Muscle layer of duodenum (tissue), 2 donors: ENCODE data around the gene GPR179.
A peak's percentile ranks its signal among the peaks of the same experiment; 100 is the strongest.
"Not testable (repeated sequence)": the region's sequence is repeated elsewhere in the genome, so short reads cannot be mapped to it uniquely, and the experiment has no call there.

Source experiments
- H3K27ac ChIP-seq: one replicate; pipeline ENCODE4 v1.7.0; 2013; ENCODE audit warnings: mild to moderate bottlenecking, low read length
- H3K27me3 ChIP-seq: one replicate; pipeline ENCODE4 v1.7.0; 2013; ENCODE audit warnings: low read depth, mild to moderate bottlenecking, control low read depth, low read length
- H3K36me3 ChIP-seq, 2 donors: one replicate each; pipeline ENCODE4 v1.7.0; 2013; ENCODE audit warnings: low read length in 2 of 2, control low read depth in 1 of 2, mild to moderate bottlenecking in 1 of 2; ENCODE audit not compliant: insufficient read depth in 2 of 2, control insufficient read depth in 1 of 2
- H3K4me1 ChIP-seq, 2 donors: one replicate each; pipeline ENCODE4 v1.7.0; 2013; ENCODE audit warnings: low read length in 2 of 2, mild to moderate bottlenecking in 2 of 2, control low read depth in 1 of 2, moderate library complexity in 1 of 2; ENCODE audit not compliant: insufficient read depth in 2 of 2, control insufficient read depth in 1 of 2
- H3K4me3 ChIP-seq, 2 donors: one replicate each; pipeline ENCODE4 v1.7.0; 2013; ENCODE audit warnings: low read length in 2 of 2, low read depth in 1 of 2, mild to moderate bottlenecking in 1 of 2
- H3K9me3 ChIP-seq, 2 donors: one replicate each; pipeline ENCODE4 v1.7.0; 2013; ENCODE audit warnings: low read length in 2 of 2, control low read depth in 1 of 2, mild to moderate bottlenecking in 1 of 2; ENCODE audit not compliant: control insufficient read depth in 1 of 2
- donor health status: healthy.

Gene GPR179

DNA sequence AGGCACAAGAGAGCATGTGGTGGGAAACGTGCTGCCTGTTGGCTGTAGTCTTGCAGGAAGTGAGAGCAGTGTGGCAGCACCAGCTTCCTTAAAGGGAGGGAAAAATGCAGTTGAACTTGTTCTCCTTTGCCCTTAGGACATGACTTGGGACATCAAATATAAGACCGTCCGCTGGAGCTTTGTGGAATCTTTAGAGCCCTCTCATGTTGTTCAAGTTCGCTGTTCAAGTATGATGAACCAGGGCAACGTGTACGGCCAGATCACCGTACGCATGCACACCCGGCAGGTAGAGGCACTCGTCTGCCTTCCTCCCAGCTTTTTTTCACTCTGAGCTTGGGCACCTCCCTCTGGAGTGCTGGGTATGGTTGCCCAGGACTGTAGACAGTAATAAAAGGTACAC is 23.3 kb downstream of the GPR179 start:
- Histone ChIP-seq H3K27ac (no peak overlapping the region), H3K36me3 (peaks cover 14 to 32% of the 10 kb centered on the region in 2 donors), H3K4me1 (no peaks in the 10 kb centered on the region), H3K27me3 (no peaks in the 10 kb centered on the region), H3K4me3 (no peak overlapping the region), H3K9me3 (no peaks in the 10 kb centered on the region)

DNA sequence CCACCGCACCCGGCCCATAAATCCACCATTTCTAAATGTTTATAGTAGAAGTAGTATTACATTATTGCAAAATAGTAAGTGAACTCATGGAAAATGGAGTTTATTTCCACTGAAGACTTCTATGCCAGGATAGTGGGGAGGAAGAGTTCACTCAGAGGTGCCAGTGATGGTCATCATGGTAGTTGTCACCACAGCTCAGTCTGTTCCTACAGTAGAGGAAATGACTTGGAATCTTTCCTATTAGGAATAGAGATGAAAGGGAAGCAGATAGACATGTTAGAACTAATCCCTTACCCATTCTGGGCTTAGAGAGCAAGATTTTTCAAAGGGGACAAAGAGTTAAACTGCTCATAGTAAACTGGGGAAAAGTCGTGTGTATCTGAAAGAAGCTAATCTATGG is 26.7 kb downstream of the GPR179 start:
- Histone ChIP-seq H3K4me1 (no peaks in the 10 kb centered on the region), H3K27ac (no peak overlapping the region), H3K4me3 (no peak overlapping the region), H3K27me3 (no peaks in the 10 kb centered on the region), H3K36me3 (peaks cover 13 to 23% of the 10 kb centered on the region in 2 donors), H3K9me3 (no peaks in the 10 kb centered on the region)

DNA sequence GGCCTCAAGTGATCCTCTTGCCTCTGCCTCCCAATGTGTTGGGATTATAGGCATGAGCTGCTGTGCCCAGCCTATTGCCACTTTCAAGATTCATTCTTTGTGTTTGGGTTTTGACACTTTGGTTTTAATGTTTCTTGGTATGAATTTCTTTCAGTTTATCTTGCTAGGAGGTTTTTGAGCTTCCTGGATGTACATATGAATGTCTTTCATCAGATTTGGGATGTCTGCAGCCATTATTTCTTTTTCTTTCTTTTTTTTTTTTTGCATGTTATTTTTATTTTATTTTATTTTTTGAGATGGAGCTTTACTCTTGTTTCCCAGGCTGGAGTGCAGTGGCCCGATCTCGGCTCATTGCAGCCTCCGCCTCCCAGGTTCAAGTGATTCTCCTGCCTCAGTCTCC is 28.3 kb downstream of the GPR179 start:
- no peak overlapping the region for H3K27ac ChIP-seq
- H3K4me1 ChIP-seq = no peaks in the 10 kb centered on the region
- no peak overlapping the region for H3K4me3 ChIP-seq
- peaks cover 12 to 13% of the 10 kb centered on the region in 2 donors for H3K36me3 ChIP-seq
- H3K9me3 ChIP-seq = no peaks in the 10 kb centered on the region
- H3K27me3 ChIP-seq = no peaks in the 10 kb centered on the region

DNA sequence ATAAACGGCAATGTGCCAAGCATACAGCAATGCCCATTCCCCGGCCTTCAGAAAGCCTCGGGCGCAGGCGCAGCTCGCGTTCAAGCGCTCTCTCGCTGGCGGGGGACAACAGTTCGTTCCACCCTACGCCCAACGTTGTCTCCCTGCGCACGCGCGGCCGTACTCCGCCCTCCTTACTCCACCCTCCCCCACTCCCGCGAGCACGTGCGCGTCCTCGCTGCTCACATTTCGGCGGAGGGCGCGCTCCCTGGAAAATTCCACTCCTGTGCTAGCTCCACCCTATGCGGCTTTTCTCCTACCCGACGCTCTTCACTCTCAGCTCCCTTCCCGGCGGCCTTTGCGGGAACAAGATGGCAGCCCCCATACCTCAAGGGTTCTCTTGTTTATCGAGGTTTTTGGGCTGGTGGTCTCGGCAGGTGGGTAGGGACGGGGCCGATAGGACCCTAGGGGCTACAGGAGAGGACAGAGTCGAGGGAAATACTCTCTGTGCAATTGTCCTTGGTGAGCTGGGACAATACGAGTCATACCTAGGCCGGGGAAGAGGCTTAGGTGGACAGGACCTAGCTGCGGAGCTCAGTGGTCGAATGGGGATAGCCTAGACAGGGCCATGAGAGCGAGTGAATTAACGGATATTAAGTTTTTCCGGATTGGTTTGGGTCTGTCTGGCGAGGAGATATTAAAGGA is 46.8 kb downstream of the GPR179 start, which contains the start of gene MRPL45:
Gene MRPL45, plus strand, starts transcription at position 335 of the 684 bp plus-strand sequence. Its CDS starts 16 bp downstream, at position 351.
- not testable (repeated sequence) for H3K36me3 ChIP-seq, H3K27me3 ChIP-seq, H3K9me3 ChIP-seq, H3K4me1 ChIP-seq
- Histone ChIP-seq H3K4me3 (peak within 1 kb of the TSS; percentile 60 to 65), H3K27ac (peak within 1 kb of the TSS; percentile 74)

DNA sequence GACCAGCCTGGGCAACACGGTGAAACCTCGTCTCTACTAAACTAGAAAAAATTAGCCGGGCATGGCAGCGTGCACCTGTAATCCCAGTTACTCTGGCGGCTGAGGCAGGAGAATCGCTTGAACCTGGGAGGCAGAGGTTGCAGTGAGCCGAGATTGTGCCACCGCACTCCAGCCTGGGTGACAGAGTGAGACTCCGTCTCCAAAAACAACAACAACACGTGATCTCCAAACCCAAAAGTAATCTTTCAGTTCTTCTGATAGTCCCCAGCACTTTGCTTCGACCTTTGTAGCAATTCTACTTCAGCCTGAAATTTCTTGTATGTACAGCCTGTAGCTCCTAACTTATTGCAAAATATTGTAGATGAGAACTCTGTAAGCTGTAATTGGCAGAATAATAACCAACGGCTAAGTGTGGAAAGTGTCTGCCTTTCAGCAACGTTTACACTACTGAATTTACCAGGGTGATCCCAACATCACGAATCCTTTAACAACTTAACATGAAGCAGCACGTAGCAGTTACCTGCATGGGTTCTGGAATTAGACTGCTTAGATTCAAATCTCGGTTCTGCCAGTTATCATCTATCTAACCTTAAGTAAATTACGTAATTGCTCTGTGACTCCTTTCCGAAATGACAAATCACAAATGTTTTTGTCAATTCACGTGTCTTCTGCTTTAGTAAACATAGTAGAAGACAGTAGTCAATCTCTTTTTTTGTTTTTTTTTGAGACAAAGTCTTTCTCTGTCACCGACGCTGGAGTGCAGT is 48.0 kb downstream of the GPR179 start:
- H3K27ac ChIP-seq, H3K36me3 ChIP-seq, H3K4me3 ChIP-seq, H3K9me3 ChIP-seq, H3K4me1 ChIP-seq, H3K27me3 ChIP-seq: not testable (repeated sequence)

DNA sequence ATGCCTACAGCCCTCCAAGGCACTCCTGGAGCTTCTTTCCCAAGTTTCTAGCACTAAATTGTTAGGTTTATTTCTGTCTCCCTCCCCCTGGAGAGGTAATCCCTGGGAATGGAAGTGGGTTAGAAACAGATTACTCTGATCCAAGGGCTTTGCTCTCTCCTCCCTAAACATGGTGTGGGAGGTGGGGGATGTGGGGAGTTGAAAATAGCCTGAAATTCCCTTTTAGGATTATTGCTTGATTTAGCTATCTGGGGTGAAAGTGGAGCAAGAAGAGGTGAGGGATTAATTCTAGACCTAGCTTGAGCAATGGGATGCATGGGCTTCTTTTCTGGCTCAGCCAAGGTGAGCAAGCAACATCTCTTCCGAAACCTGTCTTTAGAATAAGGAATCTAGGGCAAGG is 54.0 kb downstream of the GPR179 start:
- not testable (repeated sequence) for H3K27ac ChIP-seq, H3K9me3 ChIP-seq, H3K4me1 ChIP-seq, H3K36me3 ChIP-seq, H3K27me3 ChIP-seq, H3K4me3 ChIP-seq

DNA sequence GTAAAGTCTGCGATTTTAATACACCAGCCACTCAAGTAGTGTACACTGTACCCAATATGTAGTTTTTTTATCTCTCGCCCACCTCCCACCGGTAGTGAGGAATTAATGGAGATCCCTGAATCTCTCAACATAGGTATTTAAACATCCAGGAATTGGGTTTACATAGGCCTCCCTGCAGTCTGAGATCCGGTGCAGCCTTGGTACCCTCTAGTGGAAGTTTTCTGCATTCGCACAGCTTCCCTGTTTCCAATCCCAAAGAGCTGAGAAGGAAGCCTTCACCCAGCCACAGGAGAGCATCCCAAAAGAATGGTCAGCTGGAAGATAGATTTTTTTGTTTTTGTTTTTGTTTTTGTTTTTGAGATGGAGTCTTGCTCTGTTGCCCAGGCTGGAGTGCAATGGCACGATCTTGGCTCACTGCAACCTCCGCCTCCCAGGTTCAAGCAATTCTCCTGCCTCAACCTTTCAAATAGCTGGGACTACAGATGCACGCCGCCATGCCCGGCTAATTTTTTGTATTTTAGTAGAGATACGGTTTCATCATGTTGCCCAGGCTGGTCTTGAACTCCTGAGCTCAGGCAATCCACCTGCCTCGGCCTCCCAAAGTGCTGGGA is 55.4 kb downstream of the GPR179 start:
- H3K4me3 ChIP-seq, H3K27me3 ChIP-seq, H3K27ac ChIP-seq, H3K4me1 ChIP-seq, H3K36me3 ChIP-seq, H3K9me3 ChIP-seq: not testable (repeated sequence)

DNA sequence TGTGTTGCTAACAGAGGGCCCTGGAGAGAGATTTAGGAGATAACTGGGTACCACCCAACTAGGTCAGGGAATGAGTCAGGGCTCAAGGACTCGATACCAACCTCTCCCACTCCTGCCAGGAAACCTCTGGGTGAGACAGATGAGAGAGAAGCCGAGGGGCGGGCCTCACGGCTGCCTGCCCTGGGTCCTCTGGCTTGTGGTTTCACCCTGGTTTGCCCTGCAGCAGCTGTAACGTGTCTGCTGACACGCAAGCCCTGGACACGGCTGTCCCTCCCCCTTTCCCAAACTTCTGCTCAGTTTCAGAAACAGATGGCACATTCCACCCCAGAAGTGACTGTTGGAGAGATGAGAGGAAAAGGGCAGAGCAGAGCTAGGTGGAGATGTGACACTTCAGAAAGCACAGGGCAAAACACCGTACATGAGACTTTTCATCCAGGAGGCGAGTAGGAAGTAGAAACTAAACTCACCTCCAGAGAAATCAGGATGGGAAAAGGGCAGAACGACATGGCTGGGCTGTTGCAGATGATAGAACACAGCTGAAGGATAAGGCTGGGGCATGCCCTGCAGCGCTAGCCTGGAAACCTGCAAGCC is 57.2 kb downstream of the GPR179 start:
- not testable (repeated sequence) for H3K9me3 ChIP-seq, H3K4me3 ChIP-seq, H3K27ac ChIP-seq, H3K27me3 ChIP-seq, H3K36me3 ChIP-seq, H3K4me1 ChIP-seq

DNA sequence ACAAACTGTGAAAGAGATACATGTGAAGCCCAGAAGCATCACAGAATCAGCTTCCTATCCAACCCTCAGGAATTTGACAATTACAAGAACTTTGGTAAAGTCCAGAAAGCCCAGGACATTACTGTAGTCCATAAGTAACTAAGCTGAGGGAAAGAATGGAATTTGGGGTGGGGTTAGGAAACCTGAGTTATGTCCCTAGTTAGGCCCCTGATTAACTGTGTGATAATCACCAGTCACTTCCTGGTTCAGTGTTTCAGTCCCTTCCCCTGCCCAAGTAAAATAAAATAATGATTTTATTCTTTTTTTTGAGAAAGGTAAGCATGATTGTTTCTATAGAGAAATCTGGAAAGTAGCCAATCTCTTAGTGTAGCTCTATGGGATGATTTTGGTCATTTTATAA is 57.8 kb downstream of the GPR179 start:
- not testable (repeated sequence) for H3K36me3 ChIP-seq, H3K4me1 ChIP-seq, H3K4me3 ChIP-seq, H3K27ac ChIP-seq, H3K9me3 ChIP-seq, H3K27me3 ChIP-seq
